Mucosa of descending colon (tissue), 3 donors: ENCODE measurements around the gene APOD. TPM values are rescaled to one million over a fixed set of nuclear protein-coding genes. Genes with fewer than 3 reads are reported as not detected.
A peak's percentile ranks its signal among the peaks of the same experiment; 100 is the strongest.

Experiments
- ATAC-seq: fragments of 200-7000 bp; cut with Tn5 transposase; one replicate; pipeline ENCODE4 v1.9.1; 2020; ENCODE audit warnings: mild to moderate bottlenecking, moderate library complexity
- DNase-seq, 3 donors: peaks; one replicate each; pipeline ENCODE4 v3.0.0-alpha.2; 2020
- H3K36me3 ChIP-seq: fragments of 200-600 bp; one replicate; pipeline ENCODE4 v1.8.0; 2021; ENCODE audit warnings: low read depth, mild to moderate bottlenecking
- H3K4me1 ChIP-seq: fragments of 200-600 bp; one replicate; pipeline ENCODE4 v1.8.0; 2021; ENCODE audit warnings: low read depth, mild to moderate bottlenecking
- H3K4me3 ChIP-seq: fragments of 200-600 bp; one replicate; pipeline ENCODE4 v1.8.0; 2021; ENCODE audit warnings: mild to moderate bottlenecking
- H3K9me3 ChIP-seq: fragments of 200-600 bp; one replicate; pipeline ENCODE4 v1.8.0; 2021; ENCODE audit warnings: mild to moderate bottlenecking
- intact Hi-C, 2 donors: fragments of 100-400 bp; cut with DNase I in 1 of 2; cut with micrococcal nuclease in 1 of 2; formaldehyde crosslinking; loops; one replicate each; pipeline versions ENCODE4 v1.11.0 to v1.11.1; 2022; cut with DNase I, micrococcal nuclease
- total RNA-seq, 3 donors: library from RNA; stranded (reverse); fragmentation: NEBNext Ultra II Directional in 2 of 3; extraction: Animal tissue kit (Norgen Biotek cat#: 25700) in 2 of 3; gene quantifications; one replicate each; pipeline versions ENCODE4 v1.2.1 to v1.2.4, GENCODE V29; 2021 to 2023
- TF ChIP-seq, protein P1 (sequence below): fragments of 200-600 bp; IDR thresholded peaks from one replicate; pipeline ENCODE4 v1.8.0; 2022; ENCODE audit warnings: antibody characterized with exemption, mild to moderate bottlenecking
- donor health status: DM: no; HTN: no; CAD: no; lungs with moderate emphysema.
- donor health status: DM: no; HTN: no; CAD: no.
- donor health status: DM: no; HTN: yes; CAD: no.

The APOD gene
- total RNA-seq, 3 donors from 2014 or later, result 8.7 to 73.6 (median 10.7) TPM

DNA sequence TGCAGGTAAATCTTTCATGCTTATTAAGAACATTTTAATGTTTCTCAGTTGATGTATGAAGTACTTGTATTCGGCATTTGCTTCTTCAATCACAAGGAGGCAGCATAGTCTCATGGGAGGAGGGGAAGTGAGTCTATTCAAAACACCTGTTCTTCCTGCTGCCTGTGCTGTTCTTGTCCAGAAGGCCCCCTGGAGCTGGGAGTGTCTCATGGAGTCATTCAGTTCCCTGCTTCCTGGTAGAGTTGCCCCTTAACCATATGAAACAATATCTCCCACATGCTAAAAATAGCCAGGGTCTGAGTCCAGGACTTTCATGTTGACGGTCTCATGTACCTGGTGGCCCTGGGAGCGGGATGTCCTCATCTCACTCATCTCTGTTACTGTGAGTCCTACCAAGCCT, 25.1 kb downstream of the APOD start:
- H3K9me3 ChIP-seq, result no peaks in the 10 kb centered on the region
- no peaks in the 10 kb centered on the region for H3K36me3 ChIP-seq
- ATAC-seq (peak; percentile 95), DNase-seq (peak in 2 of 3 donors; percentile 37 to 70)
- intact Hi-C loops, result no loop called here
- H3K4me1 ChIP-seq, result peaks cover 8% of the 10 kb centered on the region
- TF ChIP-seq, protein P1, sequence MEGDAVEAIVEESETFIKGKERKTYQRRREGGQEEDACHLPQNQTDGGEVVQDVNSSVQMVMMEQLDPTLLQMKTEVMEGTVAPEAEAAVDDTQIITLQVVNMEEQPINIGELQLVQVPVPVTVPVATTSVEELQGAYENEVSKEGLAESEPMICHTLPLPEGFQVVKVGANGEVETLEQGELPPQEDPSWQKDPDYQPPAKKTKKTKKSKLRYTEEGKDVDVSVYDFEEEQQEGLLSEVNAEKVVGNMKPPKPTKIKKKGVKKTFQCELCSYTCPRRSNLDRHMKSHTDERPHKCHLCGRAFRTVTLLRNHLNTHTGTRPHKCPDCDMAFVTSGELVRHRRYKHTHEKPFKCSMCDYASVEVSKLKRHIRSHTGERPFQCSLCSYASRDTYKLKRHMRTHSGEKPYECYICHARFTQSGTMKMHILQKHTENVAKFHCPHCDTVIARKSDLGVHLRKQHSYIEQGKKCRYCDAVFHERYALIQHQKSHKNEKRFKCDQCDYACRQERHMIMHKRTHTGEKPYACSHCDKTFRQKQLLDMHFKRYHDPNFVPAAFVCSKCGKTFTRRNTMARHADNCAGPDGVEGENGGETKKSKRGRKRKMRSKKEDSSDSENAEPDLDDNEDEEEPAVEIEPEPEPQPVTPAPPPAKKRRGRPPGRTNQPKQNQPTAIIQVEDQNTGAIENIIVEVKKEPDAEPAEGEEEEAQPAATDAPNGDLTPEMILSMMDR, result peak; percentile 32
- H3K4me3 ChIP-seq, result no peak overlapping the region

DNA sequence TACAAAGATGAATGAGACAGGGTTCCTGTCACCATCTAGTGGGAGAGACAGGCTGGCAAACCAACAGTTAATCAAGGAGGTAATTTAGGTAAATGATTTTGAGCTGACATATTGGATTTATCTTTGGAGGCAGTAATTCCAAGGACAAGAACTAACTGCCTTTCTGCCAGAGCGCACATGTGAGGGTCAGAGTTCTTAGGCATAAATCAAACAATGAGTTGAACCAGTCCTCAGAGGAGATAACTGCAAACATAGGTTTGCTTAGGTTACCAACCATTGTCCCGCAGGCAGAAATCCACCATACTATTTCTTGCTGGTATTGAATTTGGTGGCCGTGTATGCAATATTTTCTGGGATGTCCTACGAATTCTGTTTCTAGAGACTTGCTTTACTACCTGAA, 26.4 kb downstream of the APOD start:
- ATAC-seq, result peak; percentile 65
- no peaks in the 10 kb centered on the region for H3K9me3 ChIP-seq

DNA sequence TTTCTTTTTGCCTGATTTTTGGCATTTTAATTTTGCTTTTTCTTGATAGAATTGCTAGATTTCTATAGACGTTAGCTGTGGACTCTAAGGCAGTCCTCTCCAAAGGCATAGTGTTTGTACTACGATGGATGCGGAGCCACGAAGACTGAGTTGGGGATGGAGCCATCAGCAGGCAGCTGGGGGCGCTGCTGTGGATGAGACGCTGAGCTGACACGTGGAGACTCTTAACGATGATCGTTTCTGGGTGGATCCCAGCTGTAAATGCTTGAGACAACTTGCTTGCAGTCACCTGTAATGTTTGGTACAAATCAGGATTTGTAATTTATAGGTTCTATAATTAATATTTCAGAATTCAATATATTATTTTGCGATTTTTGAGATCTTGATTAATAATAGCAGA, 27.4 kb downstream of the APOD start:
- peak in 1 of 3 donors; percentile 46 for DNase-seq
- Histone ChIP-seq H3K36me3 (no peaks in the 10 kb centered on the region), H3K9me3 (no peaks in the 10 kb centered on the region), H3K4me3 (no peak overlapping the region), H3K4me1 (peaks cover 14% of the 10 kb centered on the region)
- no peak for ATAC-seq
- TF ChIP-seq, protein P1, result no peak
- intact Hi-C loops, result no loop called here

More for the DNA sequence above, 26.4 kb downstream of the APOD start:
- H3K36me3 ChIP-seq, result no peaks in the 10 kb centered on the region
- intact Hi-C loops, result no loop called here
- DNase-seq, result no peak
- TF ChIP-seq, protein P1, result no peak
- no peak overlapping the region for H3K4me3 ChIP-seq
- peaks cover 8% of the 10 kb centered on the region for H3K4me1 ChIP-seq

DNA sequence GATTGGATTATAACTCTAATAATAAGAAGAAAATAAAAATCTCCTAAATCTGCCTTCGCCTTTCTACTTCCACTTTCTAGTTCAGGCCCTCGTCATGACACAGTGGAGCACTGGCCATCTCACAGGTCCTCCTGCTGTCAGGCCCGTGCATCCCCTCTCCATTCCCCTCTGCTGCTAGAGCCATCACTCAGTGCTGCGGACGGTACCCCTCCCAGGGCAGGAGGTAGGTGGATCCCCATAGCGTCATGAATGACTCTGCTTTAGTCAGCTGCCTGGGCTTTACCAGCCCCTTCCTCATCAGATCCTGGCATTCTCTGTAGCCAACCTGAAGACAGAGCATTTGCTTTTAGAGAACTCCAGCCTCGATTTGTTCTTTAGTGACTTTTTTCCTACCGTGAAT, 28.6 kb downstream of the APOD start:
- DNase-seq (no peak), ATAC-seq (no peak)
- Histone ChIP-seq H3K9me3 (no peaks in the 10 kb centered on the region), H3K4me3 (no peak overlapping the region), H3K36me3 (no peaks in the 10 kb centered on the region), H3K4me1 (peaks cover 27% of the 10 kb centered on the region)
- intact Hi-C loops, result no loop called here
- TF ChIP-seq, protein P1, result no peak

DNA sequence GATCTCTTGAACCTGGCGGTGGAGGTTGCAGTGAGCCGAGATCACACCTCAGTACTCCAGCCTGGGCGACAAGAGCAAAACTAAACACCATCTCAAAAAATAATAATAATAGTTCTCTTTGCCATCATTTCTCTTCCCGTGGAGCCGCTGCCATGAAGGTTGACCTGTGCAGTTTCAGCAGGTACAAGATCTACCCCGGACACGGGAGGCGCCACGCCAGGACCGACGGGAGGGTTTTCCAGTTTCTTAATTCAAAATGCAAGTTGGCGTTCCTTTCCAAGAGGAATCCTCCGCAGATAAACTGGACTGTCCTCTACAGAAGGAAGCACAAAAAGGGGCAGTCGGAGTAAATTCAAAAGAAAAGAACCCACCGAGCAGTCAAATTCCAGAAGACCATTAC, 29.3 kb downstream of the APOD start:
- DNase-seq, result no peak
- no peak for ATAC-seq
- Histone ChIP-seq H3K9me3 (no peaks in the 10 kb centered on the region), H3K4me1 (peaks cover 33% of the 10 kb centered on the region), H3K36me3 (no peaks in the 10 kb centered on the region), H3K4me3 (no peak overlapping the region)
- intact Hi-C loops, result no loop called here
- TF ChIP-seq, protein P1, result no peak

DNA sequence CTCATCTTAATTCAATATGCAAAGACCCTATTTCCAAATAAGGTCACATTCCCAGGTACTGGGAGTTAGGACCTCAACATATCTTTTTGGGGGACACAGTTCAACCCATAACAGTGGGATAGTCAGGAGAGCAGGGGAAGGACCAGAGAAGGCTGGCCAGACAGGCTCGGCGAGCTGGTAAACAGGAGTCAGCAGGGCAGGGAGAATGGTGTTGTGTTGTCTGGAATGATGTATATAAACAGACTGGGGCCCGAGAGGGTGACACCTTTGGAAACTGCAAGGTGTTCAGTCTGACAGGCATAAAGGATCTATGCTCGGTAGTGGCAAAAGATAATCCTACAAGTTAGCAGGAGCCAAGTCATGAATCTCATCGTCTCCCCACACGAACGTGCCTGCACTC, 30.5 kb downstream of the APOD start:
- TF ChIP-seq, protein P1, result no peak
- peaks cover 40% of the 10 kb centered on the region for H3K4me1 ChIP-seq
- intact Hi-C loops, result no loop called here
- H3K4me3 ChIP-seq, result no peak overlapping the region
- H3K36me3 ChIP-seq, result no peaks in the 10 kb centered on the region
- DNase-seq (no peak), ATAC-seq (no peak)
- H3K9me3 ChIP-seq, result no peaks in the 10 kb centered on the region
